Colonic mucosa (tissue), 4 donors: ENCODE results near the gene PKNOX2. TPM values are rescaled to one million over a fixed set of nuclear protein-coding genes. Genes with fewer than 3 reads are reported as not detected.

Experiments used
- DNase-seq: peaks from one replicate; pipeline ENCODE4 v3.0.0-alpha.2; 2020
- H3K27ac ChIP-seq: fragments of 200-600 bp; one replicate; pipeline ENCODE4 v1.8.0; 2021
- H3K27me3 ChIP-seq: fragments of 200-600 bp; one replicate; pipeline ENCODE4 v1.8.0; 2021
- H3K36me3 ChIP-seq: fragments of 200-600 bp; one replicate; pipeline ENCODE4 v1.8.0; 2021
- H3K4me1 ChIP-seq: fragments of 200-600 bp; one replicate; pipeline ENCODE4 v1.8.0; 2021; ENCODE audit warnings: mild to moderate bottlenecking
- H3K4me3 ChIP-seq: fragments of 200-600 bp; one replicate; pipeline ENCODE4 v1.8.0; 2021
- H3K9ac ChIP-seq, 2 donors: one replicate each; pipeline ENCODE4 v1.7.0; 2013; ENCODE audit warnings: control low read depth in 2 of 2, low read depth in 2 of 2, low read length in 2 of 2
- H3K9me3 ChIP-seq: fragments of 200-600 bp; one replicate; pipeline ENCODE4 v1.8.0; 2021
- intact Hi-C: fragments of 100-400 bp; cut with DNase I; formaldehyde crosslinking; loops from one replicate; pipeline ENCODE4 v1.14.1; 2022
- total RNA-seq, 2 donors: library from RNA; stranded (reverse); fragmentation: NEBNext Ultra II Directional in 1 of 2; extraction: Animal tissue kit (Norgen Biotek cat#: 25700) in 1 of 2; gene quantifications; one replicate each; pipeline ENCODE4 v1.2.1, GENCODE V29; 2021
- TF ChIP-seq, protein P1 (sequence below): fragments of 200-600 bp; IDR thresholded peaks from one replicate; pipeline ENCODE4 v1.8.0; 2022; ENCODE audit warnings: antibody characterized with exemption, mild to moderate bottlenecking
- donor health status: healthy.
- donor health status: DM: no; HTN: no; CAD: no.
- donor health status: DM: no; HTN: no; CAD: no.

PKNOX2 gene
- total RNA-seq, 2 donors from 2014 or later = 0.52 to 1.3 TPM

DNA sequence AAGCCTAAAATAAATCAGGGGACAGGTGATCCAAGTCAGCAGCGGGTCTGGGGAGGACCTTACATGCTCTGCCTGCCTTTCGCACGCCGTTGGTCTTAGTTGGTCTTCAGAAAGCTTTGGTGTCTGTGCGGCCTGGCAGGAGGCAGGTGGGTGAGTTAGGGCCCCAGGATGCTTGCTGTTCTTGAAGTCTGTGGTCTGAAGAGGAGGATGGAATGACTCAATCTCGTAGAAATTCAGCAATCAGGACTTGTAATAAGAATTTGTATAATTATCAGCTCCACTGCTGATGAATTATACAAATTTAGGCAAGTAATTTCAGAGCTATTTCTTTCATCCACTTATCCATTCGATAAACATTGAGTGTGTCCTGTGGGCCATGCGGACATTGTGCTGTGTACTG lies 193.0 kb downstream of the PKNOX2 start:
- intact Hi-C loops = no loop called here

DNA sequence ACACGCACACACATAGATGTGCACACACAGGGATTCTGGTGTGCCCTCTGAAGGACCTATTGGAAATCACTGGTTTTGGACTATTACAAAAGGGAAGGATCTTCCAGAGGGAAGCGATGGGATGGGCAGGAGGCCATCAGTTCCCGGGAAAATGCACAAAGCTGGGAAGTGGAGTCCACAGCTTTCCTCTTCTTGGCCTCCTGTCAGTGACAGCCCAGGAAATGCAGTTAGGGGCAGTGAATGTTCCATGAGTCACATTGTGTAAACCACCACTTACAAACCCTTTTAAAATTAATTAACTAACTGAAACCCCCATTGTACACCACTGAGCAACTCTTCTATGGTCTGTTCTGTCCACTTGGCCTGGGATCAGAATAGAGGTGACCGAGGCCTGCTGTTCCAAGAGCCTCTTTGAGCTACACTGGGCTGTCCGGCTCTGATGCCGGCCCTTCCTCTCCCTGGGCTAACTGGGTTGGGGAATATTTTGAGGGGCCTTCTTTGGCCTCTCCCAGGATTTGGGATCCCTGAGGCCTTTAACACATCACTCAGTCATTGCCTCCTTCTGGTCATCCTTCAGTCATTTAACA lies 193.8 kb downstream of the PKNOX2 start:
- H3K4me1 ChIP-seq = no peaks in the 10 kb centered on the region
- H3K9ac ChIP-seq = no peak overlapping the region
- H3K36me3 ChIP-seq = no peaks in the 10 kb centered on the region
- intact Hi-C loops = no loop called here
- TF ChIP-seq, protein P1, sequence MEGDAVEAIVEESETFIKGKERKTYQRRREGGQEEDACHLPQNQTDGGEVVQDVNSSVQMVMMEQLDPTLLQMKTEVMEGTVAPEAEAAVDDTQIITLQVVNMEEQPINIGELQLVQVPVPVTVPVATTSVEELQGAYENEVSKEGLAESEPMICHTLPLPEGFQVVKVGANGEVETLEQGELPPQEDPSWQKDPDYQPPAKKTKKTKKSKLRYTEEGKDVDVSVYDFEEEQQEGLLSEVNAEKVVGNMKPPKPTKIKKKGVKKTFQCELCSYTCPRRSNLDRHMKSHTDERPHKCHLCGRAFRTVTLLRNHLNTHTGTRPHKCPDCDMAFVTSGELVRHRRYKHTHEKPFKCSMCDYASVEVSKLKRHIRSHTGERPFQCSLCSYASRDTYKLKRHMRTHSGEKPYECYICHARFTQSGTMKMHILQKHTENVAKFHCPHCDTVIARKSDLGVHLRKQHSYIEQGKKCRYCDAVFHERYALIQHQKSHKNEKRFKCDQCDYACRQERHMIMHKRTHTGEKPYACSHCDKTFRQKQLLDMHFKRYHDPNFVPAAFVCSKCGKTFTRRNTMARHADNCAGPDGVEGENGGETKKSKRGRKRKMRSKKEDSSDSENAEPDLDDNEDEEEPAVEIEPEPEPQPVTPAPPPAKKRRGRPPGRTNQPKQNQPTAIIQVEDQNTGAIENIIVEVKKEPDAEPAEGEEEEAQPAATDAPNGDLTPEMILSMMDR = no peak
- no peak overlapping the region for H3K4me3 ChIP-seq
- no peak for DNase-seq
- no peak overlapping the region for H3K27ac ChIP-seq
- no peaks in the 10 kb centered on the region for H3K9me3 ChIP-seq
- no peaks in the 10 kb centered on the region for H3K27me3 ChIP-seq

More for the DNA sequence above, 193.0 kb downstream of the PKNOX2 start:
- H3K27ac ChIP-seq = no peak overlapping the region
- no peak for DNase-seq
- TF ChIP-seq, protein P1 = no peak
- H3K4me1 ChIP-seq = no peaks in the 10 kb centered on the region
- H3K9me3 ChIP-seq = no peaks in the 10 kb centered on the region
- H3K27me3 ChIP-seq = no peaks in the 10 kb centered on the region
- H3K36me3 ChIP-seq = no peaks in the 10 kb centered on the region
- no peak overlapping the region for H3K9ac ChIP-seq
- no peak overlapping the region for H3K4me3 ChIP-seq

DNA sequence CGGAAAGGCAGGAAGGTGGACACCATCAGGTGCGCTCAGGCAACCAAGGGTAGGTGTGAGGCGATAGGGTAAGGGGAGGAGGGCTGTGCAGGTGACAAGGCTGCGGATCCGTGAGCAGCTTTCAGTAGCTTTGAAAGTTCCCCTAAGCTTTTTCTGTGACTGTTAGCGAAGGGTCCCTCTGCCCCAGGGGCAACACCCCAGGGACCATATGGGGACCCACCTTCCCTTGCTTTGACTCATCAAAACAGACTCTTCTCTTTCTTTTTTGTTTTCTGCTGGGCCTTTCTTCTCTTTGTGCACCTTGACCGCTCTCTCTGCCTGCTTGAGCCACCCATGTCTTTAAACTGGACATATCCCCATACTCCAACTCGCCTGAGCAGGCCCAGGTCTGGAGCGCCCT lies 194.6 kb downstream of the PKNOX2 start:
- Histone ChIP-seq H3K9me3 (no peaks in the 10 kb centered on the region), H3K36me3 (no peaks in the 10 kb centered on the region)
- intact Hi-C loops = no loop called here

DNA sequence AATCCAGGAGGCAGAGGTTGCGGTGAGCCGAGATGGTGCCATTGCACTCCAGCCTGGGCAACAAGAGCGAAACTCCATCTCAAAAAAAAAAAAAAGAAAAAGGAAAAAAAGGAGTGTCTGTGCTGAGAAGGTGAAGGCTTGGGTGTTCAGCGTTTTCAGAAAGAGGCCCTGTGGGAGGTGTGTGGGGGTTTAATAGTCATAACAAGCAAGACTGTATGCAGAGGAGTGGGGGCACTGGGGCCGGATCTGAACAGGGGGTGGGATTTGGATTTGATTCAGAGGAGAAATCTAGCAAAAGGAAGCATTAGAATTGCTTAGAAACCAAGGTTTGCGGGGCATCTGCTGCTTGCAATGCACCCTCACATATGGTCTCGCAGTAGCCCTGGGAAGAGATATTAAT lies 195.5 kb downstream of the PKNOX2 start:
- intact Hi-C loops = no loop called here
- TF ChIP-seq, protein P1 = no peak
- Histone ChIP-seq H3K36me3 (no peaks in the 10 kb centered on the region), H3K9ac (no peak overlapping the region), H3K9me3 (no peaks in the 10 kb centered on the region), H3K4me3 (no peak overlapping the region), H3K27me3 (no peaks in the 10 kb centered on the region), H3K27ac (no peak overlapping the region), H3K4me1 (no peaks in the 10 kb centered on the region)
- DNase-seq = no peak

More for the DNA sequence above, 194.6 kb downstream of the PKNOX2 start:
- Histone ChIP-seq H3K4me3 (no peak overlapping the region), H3K27ac (no peak overlapping the region), H3K9ac (no peak overlapping the region), H3K27me3 (no peaks in the 10 kb centered on the region), H3K4me1 (no peaks in the 10 kb centered on the region)
- DNase-seq = no peak
- TF ChIP-seq, protein P1 = no peak

DNA sequence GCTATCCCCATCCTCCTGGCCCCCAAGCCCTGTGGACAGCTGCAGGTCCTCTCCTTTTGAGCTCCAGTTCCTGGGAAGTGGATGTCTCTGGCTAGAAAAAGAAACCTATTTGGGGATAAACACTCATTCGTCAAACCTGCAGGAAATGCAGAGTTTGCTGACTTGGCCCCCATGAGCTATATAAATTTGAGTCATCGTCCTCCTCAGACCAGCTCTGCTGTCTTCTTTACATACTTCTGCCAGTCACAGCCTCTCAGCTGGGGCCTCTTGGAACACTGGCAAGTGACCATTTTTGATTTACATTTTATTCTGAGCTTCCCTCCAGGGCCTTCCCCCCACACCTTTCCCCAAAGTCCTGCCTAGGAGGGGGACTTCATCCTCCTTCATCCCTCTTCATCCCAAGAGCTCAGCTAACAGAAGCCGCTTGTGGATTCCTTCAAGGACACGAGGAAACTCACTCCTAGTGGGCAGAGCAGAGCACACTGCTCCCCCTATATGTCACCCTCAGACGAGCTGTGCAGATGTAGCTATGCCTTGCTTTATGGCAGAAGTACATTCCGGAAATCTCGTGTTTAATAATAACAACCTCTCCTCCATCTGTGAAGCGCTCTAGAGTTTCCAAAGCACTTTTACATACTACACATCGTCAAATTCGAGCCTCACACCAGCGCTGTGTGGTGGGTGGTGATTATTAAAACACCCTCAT lies 199.7 kb downstream of the PKNOX2 start:
- no peaks in the 10 kb centered on the region for H3K9me3 ChIP-seq
- TF ChIP-seq, protein P1 = no peak
- no peak overlapping the region for H3K27ac ChIP-seq
- H3K9ac ChIP-seq = no peak overlapping the region
- intact Hi-C loops = no loop called here
- H3K27me3 ChIP-seq = no peaks in the 10 kb centered on the region
- H3K4me3 ChIP-seq = no peak overlapping the region
- no peak for DNase-seq
- H3K4me1 ChIP-seq = no peaks in the 10 kb centered on the region
- no peaks in the 10 kb centered on the region for H3K36me3 ChIP-seq
